ENCODE results near the gene FGFR2. TPM values are rescaled to one million over a fixed set of nuclear protein-coding genes. Genes with fewer than 3 reads are reported as not detected.
"Not testable (repeated sequence)": the region's sequence is repeated elsewhere in the genome, so short reads cannot be mapped to it uniquely, and the experiment has no call there.

Gene FGFR2
- total RNA-seq, 1 donor from 2014 or later = 204 TPM

DNA sequence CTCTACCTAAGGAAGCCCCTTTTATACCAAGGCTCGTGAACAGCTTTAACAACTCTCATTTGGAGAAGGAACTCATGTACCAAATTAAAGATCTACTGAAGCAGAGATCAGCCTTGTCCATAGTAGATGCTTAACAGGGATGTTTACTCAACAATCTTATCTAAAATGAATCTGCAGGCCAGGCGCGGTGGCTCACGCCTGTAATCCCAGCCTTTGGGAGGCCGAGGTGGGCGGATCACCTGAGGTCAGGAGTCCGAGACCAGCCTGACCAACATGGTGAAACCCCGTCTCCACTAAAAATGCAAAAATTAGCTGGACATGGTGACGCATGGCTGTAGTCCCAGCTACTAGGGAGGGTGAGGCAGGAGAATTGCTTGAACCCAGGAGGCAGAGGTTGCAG lies 43.3 kb downstream of the FGFR2 start:
- DNase-seq (ENCODE audit: low spot score) = not testable (repeated sequence)

DNA sequence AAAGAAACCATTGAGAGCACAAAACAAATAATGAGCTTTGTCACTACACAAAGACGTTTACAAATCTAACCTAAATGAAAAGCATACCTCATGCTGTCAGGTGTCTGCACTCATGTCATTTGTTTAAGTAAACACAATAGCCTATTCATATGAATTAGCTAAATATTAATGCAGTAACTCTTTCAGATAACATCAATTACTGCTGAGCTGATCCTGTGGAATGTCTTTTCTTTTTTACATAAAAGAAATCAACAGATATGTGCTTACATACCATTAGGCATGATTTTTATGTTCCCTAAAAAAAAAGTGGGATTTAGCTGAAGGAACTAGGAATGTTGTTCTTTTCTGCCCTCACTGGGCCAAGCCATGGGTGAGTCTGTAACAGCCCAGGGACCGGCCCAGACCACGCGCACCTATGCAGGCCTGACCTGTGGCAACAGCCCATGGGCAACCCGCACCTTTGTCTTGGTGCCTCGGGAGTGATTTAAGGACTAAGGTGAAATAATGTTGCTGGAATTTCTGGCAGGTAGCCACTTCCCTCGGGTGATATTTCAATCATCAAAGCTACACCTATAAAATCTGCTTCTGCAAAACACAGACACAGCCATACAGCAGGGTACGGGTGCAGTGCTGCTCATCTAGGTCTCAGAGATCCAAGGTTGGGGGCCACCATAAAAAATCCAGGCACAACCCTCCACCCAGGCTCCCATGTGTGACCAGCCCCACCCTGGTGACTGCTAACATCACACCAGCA lies 44.6 kb downstream of the FGFR2 start:
- DNase-seq (ENCODE audit: low spot score) = no peak

DNA sequence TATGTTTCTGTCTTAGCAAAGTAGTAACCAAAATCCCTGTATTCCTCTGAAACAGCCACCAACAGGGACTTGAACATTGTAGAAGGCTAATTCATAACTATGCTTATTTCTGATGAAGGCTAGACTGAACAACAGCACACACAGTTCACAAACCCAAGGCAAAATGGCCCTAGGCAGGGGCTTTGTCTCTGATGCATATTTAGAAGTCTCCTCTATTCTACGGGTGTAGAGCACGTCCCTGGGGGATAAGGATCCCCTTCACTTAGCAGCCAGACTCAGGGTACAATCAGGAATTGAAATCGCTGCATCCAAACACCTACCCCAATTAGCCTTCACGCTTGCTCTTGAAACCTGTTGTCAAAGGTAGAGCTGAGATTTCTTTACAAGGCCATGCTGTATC lies 45.5 kb downstream of the FGFR2 start:
- no peak for DNase-seq (ENCODE audit: low spot score)

DNA sequence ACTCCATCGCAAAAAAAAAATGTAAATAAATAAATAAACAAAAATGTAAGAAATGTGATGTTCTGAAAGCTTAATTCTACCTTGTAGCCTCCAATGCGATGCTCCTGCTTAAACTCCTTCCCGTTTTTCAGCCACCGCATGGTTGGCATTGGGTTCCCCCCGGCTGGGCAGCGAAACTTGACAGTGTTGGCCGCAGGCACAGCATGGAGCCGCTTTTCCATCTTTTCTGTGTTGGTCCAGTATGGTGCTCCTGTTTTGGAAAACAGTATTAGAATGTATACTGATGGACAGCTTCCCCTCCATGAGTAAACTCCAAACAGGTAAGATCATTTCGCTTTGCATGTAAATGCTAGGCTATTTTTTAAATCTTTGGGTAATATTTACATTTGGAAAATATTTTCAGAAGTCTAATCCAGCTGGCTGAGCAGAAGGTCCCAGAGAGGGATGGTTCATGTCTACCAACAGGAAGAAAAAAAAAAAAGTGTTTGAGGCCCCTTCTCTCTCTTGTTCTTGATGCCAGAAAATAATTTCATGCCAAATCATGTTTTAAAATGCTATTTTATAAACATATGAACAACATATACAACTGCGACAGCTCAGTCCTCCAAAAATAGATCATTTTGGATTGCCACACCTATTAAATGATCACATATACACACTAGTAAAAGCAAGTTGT lies 46.9 kb downstream of the FGFR2 start:
- no peak for DNase-seq (ENCODE audit: low spot score)

DNA sequence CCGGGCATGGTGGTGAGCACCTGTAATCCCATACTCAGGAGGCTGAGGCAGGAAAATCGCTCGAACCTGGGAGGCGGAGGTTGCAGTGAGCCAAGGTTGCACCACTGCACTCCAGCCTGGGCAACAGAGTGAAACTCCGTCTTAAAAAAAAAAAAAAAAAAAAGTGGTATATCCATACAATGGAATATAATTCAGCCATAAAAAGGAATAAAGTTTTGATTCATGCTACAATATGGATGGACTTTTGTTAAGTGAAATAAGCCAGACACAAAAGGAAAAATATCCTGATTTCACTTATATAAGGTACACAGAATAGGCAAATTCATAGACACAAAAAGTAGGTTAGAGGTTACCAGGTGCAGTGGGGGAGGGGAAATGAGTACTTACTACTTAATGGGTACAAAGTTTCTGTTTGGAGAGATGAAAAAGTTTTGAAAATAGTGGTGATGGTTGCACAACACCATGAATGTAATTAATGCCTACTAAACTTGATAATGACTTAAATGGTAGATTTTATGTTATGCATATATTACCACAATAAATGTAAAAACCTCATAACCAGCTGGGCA lies 53.9 kb downstream of the FGFR2 start:
- DNase-seq (ENCODE audit: low spot score) = no peak

DNA sequence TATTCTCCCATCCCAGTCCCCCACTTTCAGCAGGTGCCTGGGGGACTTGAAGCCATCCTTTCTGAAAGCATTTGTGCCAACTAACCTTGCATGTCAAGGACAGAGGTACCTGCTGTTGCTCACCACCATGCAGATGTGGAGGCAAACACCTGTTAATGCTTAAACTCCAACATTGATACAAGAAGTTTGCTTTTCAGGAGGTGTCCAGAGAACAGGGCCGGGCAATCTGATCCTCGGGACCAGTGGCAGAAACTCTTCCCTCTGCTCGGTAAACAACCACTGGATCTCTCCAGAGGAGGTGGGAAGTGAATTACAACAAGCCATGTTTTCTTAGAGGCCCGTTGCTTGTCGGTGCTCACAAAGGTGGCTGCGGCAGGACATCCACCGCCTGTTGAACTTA lies 54.7 kb downstream of the FGFR2 start:
- no peak for DNase-seq (ENCODE audit: low spot score)

DNA sequence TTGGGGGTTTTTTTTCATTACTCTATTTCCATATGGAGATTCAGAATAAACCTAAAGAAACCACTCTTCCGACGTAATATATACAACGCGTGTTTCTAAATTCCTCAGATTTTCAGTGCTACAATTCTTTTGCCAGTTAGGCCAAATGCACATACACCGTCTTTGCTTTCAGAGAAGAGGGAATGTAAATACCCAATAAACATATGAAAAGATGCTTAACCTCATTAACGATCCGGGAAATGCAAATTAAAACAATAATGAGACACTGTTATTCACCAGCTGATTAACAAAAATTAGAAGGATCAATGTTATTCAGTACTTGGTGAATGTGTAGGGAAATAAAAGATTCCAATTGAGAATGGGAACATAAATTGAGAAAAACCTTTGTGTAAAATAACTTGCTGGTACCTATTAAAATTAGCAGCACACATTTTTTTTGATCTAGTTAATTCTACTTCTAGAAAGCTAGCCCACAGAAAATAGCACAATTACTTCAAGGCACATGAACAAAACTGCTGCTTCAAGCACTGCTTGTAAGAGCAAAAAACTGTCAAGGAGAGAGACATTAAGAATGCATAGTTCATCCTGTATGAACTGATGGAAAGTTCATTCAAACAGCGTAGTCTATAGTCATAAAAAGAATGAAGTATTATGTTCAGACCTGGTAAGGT lies 56.7 kb downstream of the FGFR2 start:
- no peak for DNase-seq (ENCODE audit: low spot score)

DNA sequence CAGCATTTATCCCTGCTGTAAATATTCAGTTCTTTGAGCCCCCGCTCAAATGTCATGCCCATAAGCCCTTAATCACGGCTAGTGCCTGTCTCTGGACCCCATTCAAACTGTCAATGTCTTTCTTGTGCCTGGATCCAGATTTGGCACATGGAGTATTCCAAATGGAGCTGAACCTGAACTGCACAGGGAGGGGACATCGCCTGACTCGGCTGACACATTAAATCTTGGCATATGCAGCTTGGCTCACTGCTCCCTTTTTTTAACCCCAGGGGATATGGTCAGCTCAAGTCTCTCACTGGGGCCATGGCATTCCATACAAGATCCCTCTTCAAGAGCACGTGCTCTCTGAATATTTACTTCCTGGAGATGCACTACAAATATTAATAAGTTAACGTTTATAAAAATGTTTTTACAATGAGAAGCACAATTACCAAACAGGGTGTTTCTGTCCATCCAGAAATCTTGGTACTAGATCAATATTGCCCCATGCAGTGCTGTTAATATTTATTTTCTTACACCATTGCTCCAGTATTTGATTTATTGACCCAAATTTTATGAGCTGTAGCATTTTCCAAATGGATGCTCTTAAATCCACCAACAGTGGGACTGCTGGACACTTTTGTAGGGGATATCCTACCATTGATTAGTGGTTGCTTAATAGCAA lies 57.4 kb downstream of the FGFR2 start:
- peak; percentile 53 for DNase-seq (ENCODE audit: low spot score)

DNA sequence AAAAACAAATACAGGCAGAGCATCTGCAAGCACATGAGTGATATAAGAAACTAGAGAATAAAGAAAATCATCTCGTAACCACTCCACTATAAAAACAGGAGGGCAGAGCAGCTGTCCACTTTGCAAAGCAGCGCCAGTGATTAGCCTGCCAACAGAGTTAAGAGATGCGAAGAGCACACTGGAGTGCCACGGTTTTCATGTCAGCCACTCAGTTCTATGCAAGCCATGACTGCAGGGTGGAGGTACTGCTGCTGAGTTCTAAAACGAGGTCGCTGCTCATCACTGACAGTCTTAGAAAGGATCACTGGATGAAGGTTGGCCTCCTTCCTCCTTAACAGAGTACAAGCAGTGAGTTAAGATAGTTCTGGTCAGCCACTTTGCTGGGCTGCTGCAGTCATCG lies 58.5 kb downstream of the FGFR2 start:
- peak; percentile 68 for DNase-seq (ENCODE audit: low spot score)

DNA sequence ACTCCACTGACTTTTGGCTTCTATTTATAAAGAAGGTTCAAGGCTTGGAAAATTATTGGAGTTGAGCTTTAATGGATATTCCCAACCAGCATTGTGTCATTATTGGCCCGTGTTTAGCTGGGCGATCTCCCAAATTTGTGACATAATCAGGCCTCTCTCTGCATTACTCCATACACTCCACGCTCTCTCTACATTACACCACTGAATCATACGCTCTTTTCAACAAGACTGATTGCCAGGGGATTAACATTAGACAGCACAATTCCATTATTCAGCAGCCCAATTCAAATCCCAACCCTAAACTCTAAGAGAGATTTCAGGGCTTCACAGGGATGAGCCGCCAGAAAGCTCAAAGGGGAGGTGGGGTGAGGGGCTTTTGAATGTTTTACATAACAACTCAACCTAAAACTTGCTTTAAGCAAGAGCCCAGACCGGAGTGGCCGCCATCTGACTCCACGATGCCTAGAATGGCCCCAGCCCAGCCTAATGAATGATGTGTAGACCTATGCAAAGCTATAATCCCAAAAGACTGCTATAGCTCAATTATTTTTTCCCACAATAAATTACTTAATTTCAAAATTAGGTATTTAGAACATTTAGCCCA lies 61.8 kb downstream of the FGFR2 start:
- DNase-seq (ENCODE audit: low spot score) = peak; percentile 92

DNA sequence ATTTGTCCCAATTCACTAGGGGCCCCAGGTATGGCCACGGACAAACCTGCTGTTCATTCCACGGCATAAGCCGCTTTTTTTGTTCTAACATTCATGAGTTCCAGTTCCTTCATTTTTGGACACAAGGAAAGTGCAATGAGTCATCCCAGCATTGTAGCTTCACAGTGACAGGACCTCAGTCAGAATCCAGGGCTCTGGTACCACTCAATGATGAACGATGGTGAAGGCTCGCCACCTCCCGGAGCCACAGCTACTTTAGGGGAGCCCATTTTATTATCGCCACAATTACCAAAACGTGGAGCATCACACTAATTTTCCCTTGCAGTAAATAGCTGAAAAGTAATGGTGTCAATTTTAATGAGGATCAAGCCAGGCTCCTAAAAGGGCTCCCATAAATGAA lies 62.9 kb downstream of the FGFR2 start:
- no peak for DNase-seq (ENCODE audit: low spot score)

DNA sequence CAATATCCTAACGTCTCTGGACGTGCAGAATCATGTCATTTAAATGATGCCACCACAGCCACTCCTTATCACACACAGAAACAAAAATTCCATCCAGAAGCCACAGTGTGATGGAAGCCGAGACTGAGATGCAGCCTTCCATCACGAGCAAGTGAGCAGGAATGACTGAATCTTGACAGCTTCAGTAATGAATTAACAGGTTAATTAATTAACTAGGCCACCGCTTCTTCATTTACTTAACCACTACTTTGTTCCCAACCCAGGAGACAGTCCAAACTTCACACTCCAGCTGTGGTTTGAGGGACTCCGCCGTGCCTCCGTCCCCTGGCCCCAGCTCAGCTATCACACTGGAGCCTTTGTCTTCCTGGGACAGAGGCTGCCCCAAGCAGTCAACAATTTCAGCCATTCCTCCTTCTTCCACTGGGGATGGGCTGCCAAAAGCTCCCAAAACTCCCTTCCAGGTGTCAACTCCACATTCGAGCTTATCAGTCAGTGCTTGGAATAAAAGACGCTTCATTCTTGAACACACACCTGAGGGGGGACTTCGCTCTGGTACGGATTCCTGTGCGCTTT lies 65.9 kb downstream of the FGFR2 start:
- DNase-seq (ENCODE audit: low spot score) = no peak

DNA sequence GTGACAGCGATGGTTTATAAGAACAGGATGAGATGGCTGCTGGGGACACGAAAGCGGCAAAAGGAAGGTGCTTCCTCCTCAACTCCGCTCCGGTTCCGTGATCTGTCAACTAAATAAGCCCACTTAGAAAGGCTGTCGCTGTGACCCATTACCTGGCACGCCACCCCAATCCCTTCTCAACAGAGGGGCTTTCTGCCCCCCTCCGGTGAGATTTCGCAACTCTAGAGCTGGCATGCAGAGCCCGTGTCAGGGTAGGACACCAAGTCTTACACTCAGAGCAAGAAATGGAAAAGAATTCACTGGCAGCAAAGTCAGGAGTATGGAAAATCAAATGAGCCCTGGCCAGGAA lies 66.4 kb downstream of the FGFR2 start:
- DNase-seq (ENCODE audit: low spot score) = no peak

DNA sequence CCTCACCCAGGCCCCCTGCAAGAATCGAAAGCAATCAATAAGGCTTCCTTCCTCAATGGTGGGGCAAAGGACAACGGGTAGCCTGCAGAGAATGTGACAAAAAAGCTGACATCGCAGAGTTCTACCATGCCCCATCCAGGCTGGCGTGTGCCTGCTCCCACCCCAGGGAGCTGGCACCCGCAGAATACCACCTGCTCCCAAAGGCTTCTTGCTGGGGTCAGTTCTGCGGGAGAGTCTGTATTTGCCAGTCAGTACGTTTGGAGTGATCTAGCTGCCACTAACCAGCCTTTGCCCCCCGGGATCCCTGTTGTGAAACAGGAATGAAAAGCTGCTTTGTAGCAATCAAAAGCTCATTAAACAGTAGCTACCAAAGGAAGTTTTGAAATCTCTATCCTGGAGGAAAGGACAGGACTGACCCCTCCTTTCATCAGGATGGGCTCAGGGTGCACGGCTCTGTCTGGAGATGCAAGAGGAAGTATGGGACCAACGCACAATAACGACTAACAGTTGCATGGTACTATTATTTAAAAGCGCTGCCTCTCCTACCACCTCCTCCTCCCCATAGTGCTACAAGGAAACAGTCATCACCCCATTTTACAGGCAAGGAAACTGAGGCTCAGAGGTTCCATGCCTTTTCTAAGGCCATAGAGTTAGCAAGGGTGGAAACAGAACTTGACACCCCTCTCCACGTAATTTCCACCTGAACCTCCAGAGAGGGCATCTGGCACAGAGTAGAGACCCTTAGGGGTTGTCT lies 67.0 kb downstream of the FGFR2 start:
- no peak for DNase-seq (ENCODE audit: low spot score)

DNA sequence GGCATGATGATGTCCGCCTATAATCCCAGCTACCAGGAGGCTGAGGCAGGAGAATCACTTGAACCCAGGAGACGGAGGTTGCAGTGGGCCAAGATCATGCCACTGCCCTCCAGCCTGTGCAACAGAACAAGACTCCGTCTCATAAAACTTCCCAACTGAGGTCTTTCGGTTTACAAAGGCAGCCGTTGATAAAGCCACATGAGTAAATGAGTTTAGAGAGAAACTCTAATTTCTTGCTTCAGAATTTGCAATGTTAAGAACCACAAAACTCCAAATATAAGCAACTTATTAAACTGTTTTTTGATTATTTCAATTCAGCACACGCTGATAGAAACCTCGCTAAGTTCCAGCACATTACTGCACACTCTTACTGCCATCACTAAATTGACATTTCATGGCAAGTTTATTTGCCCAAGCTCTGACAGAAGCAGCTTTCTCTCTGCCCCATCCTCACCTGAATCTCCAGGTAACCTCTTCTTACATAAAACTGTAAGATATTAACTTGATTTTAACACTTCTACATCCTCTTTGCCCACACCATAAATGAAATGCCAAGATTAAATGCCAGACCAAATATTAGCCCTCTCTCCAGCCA lies 67.7 kb downstream of the FGFR2 start:
- DNase-seq (ENCODE audit: low spot score) = no peak

DNA sequence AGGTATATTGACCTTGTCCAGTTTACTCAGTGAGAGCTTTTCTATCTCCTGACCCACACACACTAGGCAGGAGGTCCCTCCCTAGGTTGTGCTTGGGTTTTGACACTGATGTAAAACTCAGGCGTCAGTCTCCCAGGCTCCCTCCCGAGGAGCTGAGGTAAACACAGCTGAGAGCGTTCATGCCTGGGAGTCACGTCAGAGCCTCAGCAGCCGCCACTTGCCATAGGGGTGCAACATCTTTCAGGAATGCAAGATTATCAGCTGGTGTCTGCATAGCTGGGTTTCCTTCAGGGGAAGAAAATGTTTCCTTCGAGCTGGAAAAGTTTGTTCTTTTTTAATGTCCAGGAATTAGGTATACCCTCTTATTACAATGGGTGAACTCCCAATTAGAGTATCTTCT lies 70.6 kb downstream of the FGFR2 start:
- peak; percentile 89 for DNase-seq (ENCODE audit: low spot score)

DNA sequence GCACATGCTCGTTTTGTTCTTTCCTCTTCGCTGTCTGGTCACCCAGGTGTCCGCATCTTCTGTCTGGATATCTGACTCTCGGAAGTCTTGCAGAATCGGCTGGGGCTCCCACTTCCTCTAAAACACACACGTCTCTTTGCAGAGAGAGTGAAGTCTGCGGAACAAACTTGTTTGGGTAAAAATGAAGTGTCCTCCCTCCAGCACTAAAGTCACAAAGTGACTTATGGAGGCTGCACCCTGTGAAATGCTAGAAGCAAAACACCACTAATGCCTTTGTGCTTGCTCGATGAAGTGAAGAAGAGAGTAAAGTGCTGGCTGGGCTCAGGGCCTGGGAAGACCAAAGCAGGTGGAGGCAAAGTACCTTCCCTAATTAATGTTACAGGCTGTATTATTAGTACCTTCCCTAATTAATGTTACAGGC lies 71.4 kb downstream of the FGFR2 start:
- no peak for DNase-seq (ENCODE audit: low spot score)

DNA sequence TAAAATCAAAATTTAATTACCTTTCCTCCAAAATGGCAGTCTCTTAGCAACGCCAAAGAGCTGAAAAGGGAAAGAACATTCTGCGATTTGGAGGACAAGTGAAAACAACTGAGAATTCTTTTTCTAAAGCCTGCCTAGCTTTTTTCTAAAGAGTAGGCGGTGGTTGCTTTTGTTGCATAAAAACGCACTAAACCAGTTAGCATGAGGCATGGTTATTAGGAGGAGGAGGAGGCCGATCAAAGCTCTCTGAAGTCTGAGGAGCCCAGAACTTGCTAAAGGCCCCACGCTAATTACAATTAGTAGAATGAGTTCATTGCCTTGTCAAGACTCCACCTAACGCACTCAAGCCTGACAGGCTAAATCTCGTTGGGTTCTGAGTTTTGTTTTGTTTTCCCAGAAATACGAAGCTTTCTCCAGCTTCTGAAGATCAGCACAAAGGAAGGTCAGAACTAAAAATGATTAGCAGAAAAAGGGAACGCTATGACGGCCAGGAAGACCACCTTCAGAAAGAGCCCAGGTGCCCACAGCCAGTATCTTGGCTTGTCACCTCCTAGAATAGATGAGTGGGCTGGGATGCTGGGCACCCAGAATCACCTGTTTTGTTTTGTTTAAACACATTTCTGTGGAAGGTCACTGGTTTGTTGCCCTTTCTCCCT lies 72.0 kb downstream of the FGFR2 start:
- no peak for DNase-seq (ENCODE audit: low spot score)
